H1 (cell line): ENCODE measurements around the gene SYMPK. TPM values are rescaled to one million over a fixed set of nuclear protein-coding genes. Genes with fewer than 3 reads are reported as not detected.

Source experiments
- ASH2L ChIP-seq: fragments of 200-600, 300-600 bp; sonication (generic); IDR thresholded peaks from one replicate; pipeline ENCODE4 v1.7.1; 2017; ENCODE audit warnings: low read length
- CREB1 ChIP-seq: IDR thresholded peaks from 2 replicates; pipeline ENCODE4 v1.6.1; 2012; ENCODE audit warnings: inconsistent platforms
- CTBP2 ChIP-seq: IDR thresholded peaks from 2 replicates; pipeline ENCODE4 v1.7.0; 2011; ENCODE audit warnings: borderline replicate concordance, mild to moderate bottlenecking, moderate library complexity, mixed read lengths, low read length; ENCODE audit not compliant: insufficient read depth, insufficient read length
- EGR1 ChIP-seq: IDR thresholded peaks from 2 replicates; pipeline ENCODE4 v1.6.1; 2011; ENCODE audit warnings: low read depth, low read length, borderline replicate concordance
- JUND ChIP-seq: IDR thresholded peaks from 2 replicates; pipeline ENCODE4 v1.6.1; 2011; ENCODE audit warnings: mild to moderate bottlenecking, improper control_type of control experiment, low read length
- KDM1A ChIP-seq: fragments of 200-600, 300-600 bp; sonication (generic); IDR thresholded peaks from 2 replicates; pipeline ENCODE4 v1.7.1; 2016; ENCODE audit warnings: mild to moderate bottlenecking, low read length, borderline replicate concordance
- NRF1 ChIP-seq: IDR thresholded peaks from 2 replicates; pipeline ENCODE4 v1.6.1; 2011; ENCODE audit warnings: mild to moderate bottlenecking, low read depth, low read length, improper control_type of control experiment
- PHF8 ChIP-seq: fragments of 200-600 bp; sonication (generic); conservative IDR thresholded peaks from 2 replicates; pipeline ENCODE4 v1.7.1; 2012; ENCODE audit warnings: low read depth, mild to moderate bottlenecking, inconsistent platforms, low read length, moderate library complexity
- POLR2A ChIP-seq, 2 experiments: IDR thresholded peaks; 1 replicate in 1 of 2; 2 replicates in 1 of 2; pipeline ENCODE4 v1.6.1; 2011; ENCODE audit warnings: low read depth in 2 of 2, low read length in 2 of 2, mild to moderate bottlenecking in 2 of 2; ENCODE audit errors: control extremely low read depth in 1 of 2
- POLR2AphosphoS5 ChIP-seq: IDR thresholded peaks from 2 replicates; pipeline ENCODE4 v1.6.1; 2011; ENCODE audit warnings: low read depth, low read length
- RNF2 ChIP-seq: fragments of 200-900, 300-1000 bp; sonication (generic); IDR thresholded peaks from 2 replicates; pipeline ENCODE4 v1.7.1; 2016; ENCODE audit warnings: borderline replicate concordance, low read depth, mild to moderate bottlenecking, antibody characterized with exemption, low read length; ENCODE audit not compliant: poor library complexity, severe bottlenecking; ENCODE audit errors: missing control alignments
- SIN3A ChIP-seq, 2 experiments: IDR thresholded peaks in 1 of 2; conservative IDR thresholded peaks in 1 of 2; 2 replicates each; pipeline ENCODE4 v1.6.1; 2011 to 2012; ENCODE audit warnings: low read length in 2 of 2, improper control_type of control experiment in 1 of 2, low read depth in 1 of 2, mild to moderate bottlenecking in 1 of 2
- SIX5 ChIP-seq: IDR thresholded peaks from 2 replicates; pipeline ENCODE4 v1.6.1; 2011; ENCODE audit warnings: mild to moderate bottlenecking, low read depth, low read length
- TAF7 ChIP-seq: optimal IDR thresholded peaks from 2 replicates; pipeline ENCODE3; 2011; ENCODE audit warnings: low read depth, mild to moderate bottlenecking, inconsistent platforms, low read length, moderate library complexity, borderline replicate concordance
- YY1 ChIP-seq: IDR thresholded peaks from 2 replicates; pipeline ENCODE4 v1.6.1; 2011; ENCODE audit warnings: low read depth, mild to moderate bottlenecking, low read length
- polyA plus RNA-seq, 7 experiments: library from polyadenylated mRNA; depleted of rRNA in 3 of 7; stranded (reverse) in 5 of 7; unstranded in 2 of 7; fragments of >200 nt in 5 of 7; fragments of 200-250 nt in 2 of 7; gene quantifications; 1 replicate in 5 of 7; 2 replicates in 1 of 7; 4 replicates in 1 of 7; pipeline versions ENCODE4 v1.2.1 to v1.2.3, GENCODE V29; 2011 to 2013; ENCODE audit warnings: missing spikeins in 2 of 7, mixed read lengths in 2 of 7
- total RNA-seq: library from RNA; stranded (reverse); fragmentation: NEBNext Ultra II Directional; extraction: Animal tissue kit (Norgen Biotek cat#: 25700); gene quantifications from 2 replicates; pipeline ENCODE4 v1.2.1, GENCODE V29; 2021
- TF ChIP-seq, protein P1 (sequence below): IDR thresholded peaks from 2 replicates; pipeline ENCODE4 v1.6.1; 2011; ENCODE audit warnings: low read length, improper control_type of control experiment

SYMPK gene
- total and polyA plus RNA-seq, 2 of the 8 experiments (the other 6 are each of a cell fraction or from before 2014, with no cell fraction given) = 93.6 to 99.5 TPM

DNA sequence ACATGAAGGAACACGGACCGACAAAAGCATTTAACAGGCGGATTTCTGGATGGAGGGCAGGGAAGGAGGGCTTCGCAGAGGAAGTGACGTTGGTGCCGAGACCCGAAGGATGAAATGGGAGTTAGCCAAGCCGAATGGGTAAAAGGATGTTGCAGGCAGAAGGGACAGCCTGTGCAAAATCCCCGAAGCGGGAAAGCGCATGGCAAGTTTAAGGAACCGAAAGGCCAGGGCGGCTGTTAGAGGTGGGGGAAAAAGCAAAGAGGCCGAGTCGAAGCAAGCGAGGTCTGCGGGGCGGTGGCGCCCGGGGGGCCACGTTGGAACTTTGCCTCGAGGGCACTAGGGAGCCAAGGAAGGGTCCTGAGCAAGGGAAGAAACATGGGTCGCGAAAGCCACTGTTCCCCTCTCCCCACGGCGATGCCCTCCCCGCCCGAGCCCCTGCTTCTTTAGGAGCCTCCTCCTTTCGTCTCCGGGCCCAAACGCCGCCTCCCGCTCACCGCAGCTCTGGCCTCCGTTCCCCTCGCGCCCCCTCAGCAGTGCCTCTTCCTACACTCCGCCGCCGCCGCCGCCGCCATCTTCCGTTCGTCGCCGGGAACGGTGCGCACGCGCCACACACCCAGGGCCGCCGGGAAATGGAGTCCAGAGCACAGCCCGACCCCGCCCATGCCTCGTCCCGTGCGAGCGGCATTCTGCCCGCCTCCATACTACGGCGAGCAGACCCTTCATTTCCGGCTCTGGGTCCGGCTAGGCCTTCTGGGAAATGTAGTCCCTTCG lies at the start of gene SYMPK (continued):
- TF ChIP-seq SIN3A (conservative IDR thresholded peaks at IDR 0.05 in 1 of 2, IDR thresholded peaks at IDR 0.05 in 1 of 2; ENCODE audit: low read depth in 1 of 2, low read length in 2 of 2) (peak in 1 of 2 experiments; percentile 29; a peak in 1 of 4 replicates), RNF2 (no peak), POLR2A (IDR thresholded peaks at IDR 0.05; ENCODE audit: control extremely low read depth in 1 of 2, low read depth in 2 of 2, low read length in 2 of 2) (peak; percentile 80 to 90), POLR2AphosphoS5 (peak; percentile 58), TAF7 (peak; percentile 5), CTBP2 (no peak), ASH2L (peak; percentile 45), KDM1A (peak; percentile 73; the same call in 1 of the 2 replicates), PHF8 (peak; percentile 90), JUND (no peak), NRF1 (peak; percentile 77), CREB1 (peak; percentile 83), YY1 (peak; percentile 93), EGR1 (no peak), SIX5 (peak; percentile 97; the same call in 1 of the 2 replicates)
- TF ChIP-seq, protein P1, sequence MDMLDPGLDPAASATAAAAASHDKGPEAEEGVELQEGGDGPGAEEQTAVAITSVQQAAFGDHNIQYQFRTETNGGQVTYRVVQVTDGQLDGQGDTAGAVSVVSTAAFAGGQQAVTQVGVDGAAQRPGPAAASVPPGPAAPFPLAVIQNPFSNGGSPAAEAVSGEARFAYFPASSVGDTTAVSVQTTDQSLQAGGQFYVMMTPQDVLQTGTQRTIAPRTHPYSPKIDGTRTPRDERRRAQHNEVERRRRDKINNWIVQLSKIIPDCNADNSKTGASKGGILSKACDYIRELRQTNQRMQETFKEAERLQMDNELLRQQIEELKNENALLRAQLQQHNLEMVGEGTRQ = peak; percentile 62; the same call in 1 of the 2 replicates
